OCI-LY1 (cell line): ENCODE results near the gene CCL20.

Source experiments
- CTCF ChIP-seq: fragments of 200-600 bp; sonication (generic), shearing (Covaris generic); IDR thresholded peaks from 2 replicates; pipeline ENCODE4 v1.5.1; 2017; ENCODE audit warnings: mild to moderate bottlenecking, antibody characterized with exemption, low read length, moderate library complexity, mixed read lengths
- EZH2 ChIP-seq: fragments of 200-600 bp; sonication (generic), shearing (Covaris generic); IDR thresholded peaks from 2 replicates; pipeline ENCODE4 v1.8.0; 2017; ENCODE audit warnings: borderline replicate concordance, mixed run types, mild to moderate bottlenecking, antibody characterized with exemption, low read length, moderate library complexity, mixed read lengths

- TF ChIP-seq CTCF (no peak), EZH2 (no peak)
These were observed 31.8 kb upstream of the CCL20 start for GRCh38 chr2:227781841-227782240.
